Measurements from ENCODE around the gene BICDL1.

BICDL1 gene

GRCh38 chr12:120055231-120056000 lies 66.4 kb downstream of the BICDL1 start:
- DNase-seq: no peak

GRCh38 chr12:120056739-120057138 lies 67.7 kb downstream of the BICDL1 start:
- DNase-seq: no peak

GRCh38 chr12:120060196-120060595 lies 71.2 kb downstream of the BICDL1 start:
- no peak for DNase-seq

GRCh38 chr12:120060717-120061116 lies 71.7 kb downstream of the BICDL1 start:
- no peak for DNase-seq

- no peak for DNase-seq
Measured at GRCh38 chr12:120061575-120062214, 72.7 kb downstream of the BICDL1 start.

GRCh38 chr12:120062976-120063579 lies 74.0 kb downstream of the BICDL1 start:
- no peak for DNase-seq

- DNase-seq: no peak
Measured at GRCh38 chr12:120064054-120064940, 75.3 kb downstream of the BICDL1 start.

GRCh38 chr12:120065472-120065871 lies 76.4 kb downstream of the BICDL1 start:
- no peak for DNase-seq

GRCh38 chr12:120066341-120066740 lies 77.3 kb downstream of the BICDL1 start:
- no peak for DNase-seq

- DNase-seq: no peak
Measured at GRCh38 chr12:120067084-120067869, 78.2 kb downstream of the BICDL1 start.

GRCh38 chr12:120067901-120068300 lies 78.9 kb downstream of the BICDL1 start:
- no peak for DNase-seq

- no peak for DNase-seq
Measured at GRCh38 chr12:120069278-120069677, 80.2 kb downstream of the BICDL1 start.

GRCh38 chr12:120071493-120072020 lies 82.5 kb downstream of the BICDL1 start:
- DNase-seq: no peak

GRCh38 chr12:120072472-120073249 lies 83.6 kb downstream of the BICDL1 start:
- no peak for DNase-seq

- DNase-seq: no peak
Measured at GRCh38 chr12:120075034-120075616, 86.1 kb downstream of the BICDL1 start.

- DNase-seq: no peak
Measured at GRCh38 chr12:120076651-120077050, 87.6 kb downstream of the BICDL1 start.

GRCh38 chr12:120077260-120077659 lies 88.2 kb downstream of the BICDL1 start:
- no peak for DNase-seq

- no peak for DNase-seq
Measured at GRCh38 chr12:120078868-120079267, 89.8 kb downstream of the BICDL1 start.

GRCh38 chr12:120079411-120080400 lies 90.7 kb downstream of the BICDL1 start:
- no peak for DNase-seq

Measured in NCI-H446 treated with DMSO at 0.1 percent for 48 hours (cell line).